HTERT RPE-1 (cell line): Measurements from ENCODE around the gene NRGN.

Source experiments
- in situ Hi-C: fragments of 300-500 bp; cut with MboI; formaldehyde crosslinking; loops from 4 replicates; pipeline ENCODE4 v1.14.3; 2020; ENCODE audit warnings: low sequenced_read_pairs

The NRGN gene

DNA sequence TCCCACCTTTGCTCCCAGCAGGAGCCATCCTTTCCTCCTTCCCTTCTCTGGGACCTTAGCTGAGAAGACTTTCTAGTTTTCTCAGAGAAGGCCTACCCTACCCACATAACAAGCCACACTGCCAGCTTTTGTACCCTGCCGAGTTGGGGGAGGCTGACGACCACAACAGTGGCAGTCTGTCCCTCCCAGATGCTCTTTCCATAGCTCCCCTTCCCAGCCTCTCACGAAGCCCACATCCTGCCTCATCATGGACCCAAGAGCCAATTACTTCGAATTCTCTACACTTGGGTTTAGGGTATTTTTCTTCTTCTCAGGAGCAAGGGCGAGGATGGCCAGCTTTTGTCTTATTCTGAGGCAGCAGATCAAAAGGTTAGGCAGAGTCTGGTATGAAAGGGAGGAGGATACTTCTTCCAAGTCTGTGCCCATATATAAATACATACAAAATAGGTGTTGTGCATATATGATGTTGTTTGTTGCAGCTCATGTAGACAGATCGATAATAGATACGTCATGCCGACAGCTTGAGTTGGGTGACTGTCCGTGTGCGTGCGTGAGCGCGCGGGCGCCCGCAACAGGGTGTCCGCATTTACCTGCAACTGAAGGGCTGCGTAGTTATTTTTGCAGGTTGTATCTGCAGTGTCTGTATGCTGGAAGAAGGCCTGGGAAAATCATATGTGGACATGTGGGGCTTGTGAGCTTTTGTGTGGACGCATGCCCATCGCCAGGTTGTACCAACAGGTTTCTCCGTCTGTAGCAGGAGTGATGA lies 846 bp upstream of the NRGN start:
- in situ Hi-C loops = no loop called here

DNA sequence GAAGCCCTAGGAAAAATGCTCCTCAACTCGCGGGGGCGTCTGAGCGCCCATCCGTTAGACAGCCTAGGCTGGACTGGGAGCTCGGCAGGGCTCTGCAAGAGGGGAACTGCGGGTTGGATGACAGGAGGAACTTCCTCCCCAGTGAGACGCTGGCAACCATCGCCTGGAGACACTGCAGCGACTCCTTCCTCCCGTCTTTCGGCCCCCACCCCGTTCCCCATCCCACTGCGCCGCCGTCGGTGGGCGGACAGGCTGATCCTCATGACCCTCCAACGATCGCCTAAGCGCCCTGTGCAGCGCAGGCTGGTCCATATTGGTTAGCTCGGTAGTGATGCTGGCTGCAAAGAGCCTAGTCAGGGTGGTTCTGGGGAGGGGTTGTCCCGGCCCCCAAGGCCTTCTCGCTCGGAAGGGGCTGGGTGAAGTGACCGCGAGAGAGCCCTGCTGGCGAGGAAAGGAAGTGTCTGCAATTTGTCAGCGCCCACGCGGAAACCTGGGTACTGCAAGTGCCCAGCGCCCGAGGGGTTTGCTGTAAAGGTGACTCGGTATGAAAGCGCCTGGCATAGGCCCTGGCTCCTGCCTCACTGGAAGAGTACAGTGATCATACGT lies 638 bp downstream of the NRGN start:
- in situ Hi-C loops = no loop called here

DNA sequence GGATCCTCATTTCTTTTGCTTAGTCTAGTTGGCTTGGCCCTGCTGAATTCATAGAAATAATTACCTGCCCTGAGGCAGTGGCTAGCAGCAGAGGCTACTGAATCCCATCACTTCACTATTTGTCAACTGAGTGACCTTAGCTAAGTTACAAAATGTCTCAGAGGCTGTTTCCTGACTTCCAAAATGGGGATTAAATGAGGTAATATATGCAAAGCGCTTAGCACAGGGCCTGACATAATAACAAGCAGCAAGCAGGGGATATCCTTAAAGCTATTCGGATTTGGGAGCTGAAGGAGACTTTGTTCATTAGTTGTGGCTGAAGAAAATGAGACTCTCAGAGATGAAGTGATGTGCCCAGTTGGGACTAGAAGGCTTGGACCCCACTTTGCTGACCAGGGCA lies 2.8 kb downstream of the NRGN start:
- in situ Hi-C loops = no loop called here

DNA sequence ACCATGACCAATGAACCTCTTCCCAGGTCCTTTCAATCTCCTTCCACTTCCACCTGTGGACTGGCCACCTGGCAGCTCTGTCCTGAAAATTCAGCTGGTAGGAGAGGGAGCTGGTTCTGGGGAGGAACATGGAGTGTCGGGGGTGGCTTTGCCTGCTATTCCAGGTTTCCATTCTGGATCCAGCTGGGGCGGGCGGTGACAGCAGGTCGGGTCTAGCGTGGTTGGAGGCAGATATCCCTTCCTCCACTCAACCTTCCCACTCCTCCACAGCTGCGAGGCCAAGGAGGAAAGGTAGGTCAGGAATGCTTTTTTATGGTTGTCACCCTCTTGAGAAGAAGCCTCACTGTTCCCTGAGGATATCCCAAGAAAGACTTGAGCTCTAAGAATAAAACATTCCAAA lies 3.3 kb downstream of the NRGN start:
- in situ Hi-C loops = no loop called here

DNA sequence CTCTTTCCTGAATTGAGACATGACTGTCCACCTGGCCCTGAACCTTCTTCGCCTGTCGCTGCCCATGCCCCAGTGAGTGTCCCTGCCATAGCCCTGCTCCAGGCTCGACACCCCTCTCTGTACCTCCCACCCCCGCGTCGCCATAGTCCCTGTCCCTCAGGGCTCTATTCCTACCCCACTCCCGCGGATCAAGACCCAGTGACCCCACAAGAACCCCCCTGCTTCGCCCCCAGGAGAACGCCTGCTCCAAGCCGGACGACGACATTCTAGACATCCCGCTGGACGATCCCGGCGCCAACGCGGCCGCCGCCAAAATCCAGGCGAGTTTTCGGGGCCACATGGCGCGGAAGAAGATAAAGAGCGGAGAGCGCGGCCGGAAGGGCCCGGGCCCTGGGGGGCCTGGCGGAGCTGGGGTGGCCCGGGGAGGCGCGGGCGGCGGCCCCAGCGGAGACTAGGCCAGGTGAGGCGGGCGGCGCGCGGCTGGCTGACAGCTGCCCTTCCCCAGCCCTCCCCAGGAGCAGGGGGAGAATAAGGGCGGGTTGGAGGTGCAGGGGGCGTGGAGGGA lies 5.6 kb downstream of the NRGN start:
- in situ Hi-C loops = no loop called here

DNA sequence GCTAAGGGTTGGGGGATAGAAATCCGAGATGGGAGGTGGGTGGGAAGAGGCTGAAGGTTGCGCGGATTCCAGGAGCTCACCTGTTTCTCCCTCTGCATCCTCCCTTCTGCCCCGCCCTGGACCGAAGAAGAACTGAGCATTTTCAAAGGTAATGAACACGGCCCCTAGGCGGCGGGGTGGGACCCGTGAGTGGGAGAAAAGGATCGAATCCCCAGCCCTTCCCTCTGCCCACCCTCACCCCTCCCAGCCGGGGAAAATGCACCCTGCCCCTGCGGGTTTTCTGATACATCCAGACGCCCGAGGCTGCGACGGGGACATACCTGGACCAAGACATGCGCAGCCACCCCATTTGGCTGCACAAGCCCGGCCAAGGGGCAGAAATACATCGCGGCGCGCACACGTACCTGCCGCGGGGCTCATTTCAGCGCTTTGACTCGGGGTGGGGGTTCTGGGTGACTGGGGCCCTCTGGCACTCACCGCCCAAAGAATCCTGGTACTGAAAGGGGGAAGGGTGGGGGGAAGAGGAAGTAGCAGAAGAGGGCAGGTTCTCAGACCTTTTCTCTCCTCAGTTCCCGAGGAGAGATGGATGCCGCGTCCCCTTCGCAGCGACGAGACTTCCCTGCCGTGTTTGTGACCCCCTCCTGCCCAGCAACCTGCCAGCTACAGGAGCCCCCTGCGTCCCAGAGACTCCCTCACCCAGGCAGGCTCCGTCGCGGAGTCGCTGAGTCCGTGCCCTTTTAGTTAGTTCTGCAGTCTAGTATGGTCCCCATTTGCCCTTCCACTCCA lies 6.3 kb downstream of the NRGN start:
- in situ Hi-C loops = no loop called here

DNA sequence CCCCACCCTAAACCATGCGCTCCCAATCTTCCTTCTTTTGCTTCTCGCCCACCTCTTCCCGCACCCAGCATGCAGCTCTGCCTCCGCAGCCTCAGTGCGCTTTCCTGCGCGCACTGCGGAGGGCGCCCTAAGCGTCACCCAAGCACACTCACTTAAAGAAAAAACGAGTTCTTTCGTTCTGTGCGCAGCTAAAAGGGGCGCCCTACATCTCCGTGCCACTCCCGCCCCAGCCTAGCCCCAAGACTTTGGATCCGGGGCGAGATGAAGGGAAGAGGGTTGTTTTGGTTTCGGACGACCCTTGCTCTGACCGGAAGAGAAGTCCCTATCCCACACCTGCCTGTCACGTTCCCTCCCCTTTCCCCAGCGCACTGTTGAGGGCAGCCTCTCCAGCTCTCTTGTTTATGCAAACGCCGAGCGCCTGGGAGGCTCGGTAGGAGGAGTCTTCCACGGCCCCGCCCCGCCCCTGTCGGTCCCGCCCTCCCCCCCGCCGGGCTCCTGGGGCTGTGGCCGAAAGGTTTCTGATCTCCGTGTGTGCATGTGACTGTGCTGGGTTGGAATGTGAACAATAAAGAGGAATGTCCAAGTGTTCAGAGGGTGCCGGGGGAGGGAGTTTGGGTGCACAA lies 7.0 kb downstream of the NRGN start:
- in situ Hi-C loops = no loop called here

DNA sequence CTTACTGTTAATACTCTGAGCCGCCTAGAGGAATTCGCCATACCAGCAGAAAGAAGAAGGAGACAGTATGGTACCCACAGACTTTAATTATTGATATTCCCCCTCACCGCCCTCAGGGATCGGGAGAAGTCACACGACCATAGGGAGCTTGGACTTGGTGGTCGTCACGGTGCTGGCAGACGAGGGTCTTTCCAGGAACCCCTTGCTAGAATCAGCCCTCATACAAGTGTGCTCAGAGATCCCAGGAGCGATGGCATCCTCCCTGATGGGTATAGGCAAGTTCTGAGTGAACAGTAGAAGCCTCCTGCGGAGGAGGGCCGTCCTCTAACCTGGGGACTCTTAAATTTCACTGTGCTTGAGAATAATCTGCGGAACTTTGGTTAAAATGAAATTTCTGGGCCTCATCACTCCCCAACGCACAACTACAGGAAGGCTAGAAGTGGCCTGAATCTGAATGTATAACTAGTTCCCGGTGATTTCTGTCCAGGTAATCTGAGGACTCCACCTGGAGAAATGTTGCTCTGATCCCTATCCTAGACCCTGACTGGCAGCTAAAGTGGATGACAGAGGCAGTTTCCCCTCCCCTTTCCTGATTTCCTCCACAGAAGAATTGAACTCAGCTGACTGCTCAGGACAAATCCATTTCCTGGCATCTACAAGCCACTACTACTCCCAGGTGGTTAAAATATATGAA lies 7.8 kb downstream of the NRGN start:
- in situ Hi-C loops = no loop called here

DNA sequence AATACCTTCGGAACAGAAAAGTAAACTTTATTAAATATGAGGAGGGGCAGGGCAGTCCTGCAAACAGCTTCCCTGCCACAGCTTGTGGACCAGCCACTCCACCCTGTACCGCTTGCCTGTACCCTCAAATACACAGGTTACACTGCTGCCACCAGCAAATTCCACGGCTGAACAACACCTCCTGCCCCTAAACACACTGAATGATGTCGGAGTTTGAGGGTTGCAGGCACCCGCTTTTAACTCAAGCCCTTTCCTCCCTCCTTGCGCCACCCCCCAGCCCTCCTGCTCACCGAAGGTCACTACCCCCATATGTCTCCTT lies 8.3 kb downstream of the NRGN start:
- in situ Hi-C loops = no loop called here

DNA sequence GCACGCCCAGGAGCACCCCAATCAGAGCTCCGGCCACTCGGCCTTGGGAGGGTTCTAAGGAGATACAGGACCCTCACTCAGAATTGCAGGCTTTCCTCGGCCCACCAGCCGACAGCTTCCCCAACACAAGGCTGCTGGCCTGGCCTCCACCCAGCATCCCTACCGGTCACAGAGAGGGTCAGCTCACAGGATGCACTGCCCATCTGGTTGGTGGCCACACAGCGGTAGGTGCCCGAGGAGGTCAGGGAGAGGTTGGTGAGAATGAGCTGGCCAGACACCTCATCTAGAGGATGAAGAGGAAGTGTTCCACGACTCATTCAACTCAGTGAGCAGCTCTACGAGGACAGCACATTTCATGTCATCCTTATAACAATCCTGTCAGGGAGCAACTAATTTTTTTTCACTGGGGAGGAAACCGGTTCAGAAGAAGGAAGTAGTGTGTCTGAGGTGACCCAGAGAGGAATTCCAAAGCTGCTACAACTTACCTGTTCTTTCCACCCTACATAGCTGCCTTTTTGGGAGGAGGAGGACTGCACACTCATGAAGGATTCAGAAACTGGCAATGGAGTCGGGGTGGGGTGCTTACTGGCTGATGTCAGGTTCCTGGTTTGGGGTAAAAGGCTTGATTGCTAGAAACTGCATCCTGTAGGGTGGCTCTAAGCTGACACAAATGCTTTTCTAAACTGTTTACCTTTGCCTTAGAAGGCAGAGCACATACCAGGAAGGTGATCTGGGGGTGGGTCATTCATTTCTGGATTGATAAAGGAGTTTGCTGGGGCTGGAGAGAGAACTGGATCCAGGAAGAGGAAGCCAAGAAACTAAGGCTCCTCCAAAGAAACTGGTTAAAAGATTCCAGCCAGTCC lies 9.0 kb downstream of the NRGN start:
- in situ Hi-C loops = no loop called here

DNA sequence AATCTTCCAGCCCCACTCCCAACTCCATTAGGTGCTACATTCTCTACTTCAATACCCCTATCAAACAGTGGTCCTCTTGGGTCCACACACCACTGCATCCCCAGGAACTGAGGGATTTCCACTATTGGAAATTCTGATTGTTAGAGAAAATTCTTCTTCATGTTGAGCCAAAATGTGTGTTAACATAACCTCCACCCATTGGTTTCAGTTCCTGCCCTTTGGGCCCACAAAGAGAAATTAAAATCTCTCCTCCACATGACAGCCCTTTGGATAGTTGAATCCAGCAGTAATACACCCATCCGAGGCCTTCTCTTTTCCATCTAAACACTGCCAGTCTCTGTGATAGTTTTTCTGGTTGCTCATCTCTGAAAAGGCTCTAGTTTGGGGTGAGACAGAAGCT lies 10.2 kb downstream of the NRGN start:
- in situ Hi-C loops = no loop called here

DNA sequence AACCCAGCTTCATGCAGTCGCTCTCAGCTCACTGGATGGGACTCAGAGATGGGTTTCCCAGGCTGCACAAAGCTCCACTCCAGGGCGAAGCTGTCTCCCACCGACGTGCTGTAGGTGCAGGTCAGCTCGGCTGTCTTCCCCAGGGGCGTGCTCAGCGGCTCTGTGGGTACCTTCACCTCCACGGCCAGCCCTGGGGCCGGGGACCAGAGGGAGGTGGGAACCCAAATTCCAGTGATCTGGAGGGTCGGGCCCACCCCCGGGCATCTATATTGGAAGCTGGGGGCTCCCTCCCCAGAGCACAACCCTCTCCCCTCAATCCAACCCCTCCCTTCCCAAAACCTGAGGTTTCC lies 11.6 kb downstream of the NRGN start:
- in situ Hi-C loops = no loop called here

DNA sequence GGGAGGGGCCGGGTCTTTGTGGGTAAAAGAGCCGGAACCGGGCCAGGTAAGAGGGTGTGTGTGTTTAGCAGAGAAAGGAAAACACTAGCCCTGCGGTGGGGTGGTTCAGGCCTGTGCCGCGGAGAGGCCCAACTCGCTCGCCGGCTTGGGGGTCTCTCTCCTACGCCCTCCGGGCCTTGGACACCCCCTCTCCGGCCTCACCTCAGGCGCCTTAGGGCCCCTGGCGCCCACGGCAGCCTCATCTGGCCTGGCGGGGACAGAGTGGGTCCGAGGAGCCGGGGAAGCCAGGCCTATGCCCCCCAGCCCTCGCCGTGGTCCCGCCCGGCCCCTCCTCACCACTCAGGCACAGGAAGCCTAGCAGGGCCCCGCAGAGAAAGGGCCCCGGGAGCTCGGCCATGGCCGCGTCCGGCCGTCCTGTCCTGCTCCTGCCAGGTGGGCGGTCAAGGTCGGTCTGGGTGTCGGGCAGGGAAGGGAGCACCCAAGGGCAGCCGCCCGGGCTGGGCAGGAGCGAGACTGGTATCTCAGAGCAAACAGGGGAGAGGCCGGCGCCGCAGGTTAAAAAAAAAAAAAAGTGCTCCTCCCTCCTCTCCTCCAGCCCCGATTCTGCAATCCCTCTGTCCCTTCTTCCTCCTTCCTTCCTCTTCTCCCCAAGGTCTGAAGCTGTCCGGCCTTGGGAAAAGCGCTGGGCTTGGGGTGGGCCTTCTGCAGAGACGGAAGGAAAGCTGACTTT lies 12.2 kb downstream of the NRGN start, which contains the start of gene VSIG2:
TSS of gene VSIG2 (minus strand) at position 515 of the 730 bp plus-strand sequence. CDS start at position 397, 118 bp downstream.
- in situ Hi-C loops = no loop called here

DNA sequence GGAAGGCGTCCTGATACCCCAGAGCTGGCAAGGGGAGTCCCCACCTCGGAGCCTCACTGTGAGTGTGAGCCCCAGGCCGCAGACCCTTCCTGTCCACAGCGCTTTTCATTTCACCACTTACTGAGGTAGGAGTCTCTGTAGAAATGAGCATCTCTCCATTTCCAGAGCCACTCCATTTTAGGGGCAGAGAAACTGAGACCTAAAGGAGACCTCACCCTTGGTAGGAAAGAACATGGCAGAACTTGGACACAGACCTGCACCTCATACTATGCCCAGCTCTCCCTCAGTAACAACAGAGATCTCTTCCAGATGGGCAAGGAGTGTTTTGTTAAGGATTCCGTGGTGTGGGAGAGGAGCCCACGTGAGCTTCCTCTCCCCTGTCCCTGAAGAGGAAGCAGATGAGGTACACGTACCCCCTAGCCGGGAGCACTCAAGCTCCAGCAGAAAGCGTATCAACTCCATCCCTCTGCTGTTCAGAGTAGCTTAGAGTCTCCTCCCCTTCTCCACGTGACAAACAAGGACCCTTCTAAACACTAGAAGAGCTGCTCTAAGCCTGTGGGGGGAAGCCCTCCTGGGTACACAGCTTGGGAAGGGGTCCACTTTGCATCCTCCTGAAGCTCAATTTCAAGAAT lies 12.8 kb downstream of the NRGN start:
- in situ Hi-C loops = no loop called here

DNA sequence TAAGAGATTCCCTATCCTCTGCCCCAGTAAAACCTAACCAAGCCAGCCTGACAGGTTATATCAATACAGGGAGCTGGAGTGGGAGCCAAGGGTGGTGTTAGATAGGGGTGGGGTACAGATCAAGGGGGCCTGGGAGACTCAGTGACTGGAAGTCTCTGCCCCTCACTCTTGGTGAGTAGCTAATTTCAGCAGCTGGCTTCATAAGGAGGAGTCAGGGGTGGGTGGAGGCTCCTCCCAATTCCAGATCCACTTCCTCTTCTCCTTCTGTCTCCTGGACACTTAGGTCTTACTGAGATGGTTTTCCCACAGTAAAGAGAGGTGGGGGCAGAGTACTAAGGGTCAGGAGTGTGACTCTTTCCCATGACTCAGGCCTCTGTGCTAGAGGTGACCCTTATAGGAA lies 13.5 kb downstream of the NRGN start:
- in situ Hi-C loops = no loop called here

DNA sequence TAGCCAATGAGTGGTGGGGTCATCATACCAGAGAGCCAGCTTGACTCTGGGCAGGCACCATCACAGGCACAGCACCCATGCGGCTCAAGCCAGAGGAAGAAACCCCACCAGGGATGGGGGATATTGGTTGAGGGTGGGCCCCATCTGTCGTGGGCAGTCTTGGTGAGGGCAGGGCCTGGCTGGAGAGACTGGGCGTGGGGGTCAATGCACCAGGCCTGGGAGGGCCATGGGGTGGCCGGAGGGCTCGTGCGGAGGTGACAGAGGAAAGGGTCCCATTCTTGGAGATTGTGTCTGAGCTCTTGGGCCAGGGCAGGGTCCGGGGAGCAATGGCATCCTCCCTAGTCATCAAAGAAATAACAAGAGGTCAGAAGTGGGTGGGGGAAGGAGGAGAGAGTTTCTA lies 13.9 kb downstream of the NRGN start:
- in situ Hi-C loops = no loop called here

DNA sequence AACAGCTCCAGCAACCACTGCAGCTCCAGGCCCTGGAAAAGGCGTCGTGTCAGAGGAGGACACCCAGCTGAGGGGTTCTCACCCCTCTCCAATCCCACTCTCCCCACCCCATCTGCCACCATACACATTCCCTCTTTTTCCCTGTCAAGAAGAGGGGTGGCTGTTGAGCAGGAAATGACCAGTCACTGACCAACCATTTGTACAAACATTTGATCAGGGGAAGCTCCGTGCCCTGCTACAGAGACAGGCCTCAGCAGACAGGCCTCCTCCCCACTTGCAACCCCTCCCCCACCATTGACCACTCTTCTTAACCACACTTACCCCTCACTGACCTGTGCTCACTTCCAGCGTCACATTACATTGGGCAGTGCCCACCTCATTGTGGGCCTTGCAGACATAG lies 14.6 kb downstream of the NRGN start:
- in situ Hi-C loops = no loop called here

DNA sequence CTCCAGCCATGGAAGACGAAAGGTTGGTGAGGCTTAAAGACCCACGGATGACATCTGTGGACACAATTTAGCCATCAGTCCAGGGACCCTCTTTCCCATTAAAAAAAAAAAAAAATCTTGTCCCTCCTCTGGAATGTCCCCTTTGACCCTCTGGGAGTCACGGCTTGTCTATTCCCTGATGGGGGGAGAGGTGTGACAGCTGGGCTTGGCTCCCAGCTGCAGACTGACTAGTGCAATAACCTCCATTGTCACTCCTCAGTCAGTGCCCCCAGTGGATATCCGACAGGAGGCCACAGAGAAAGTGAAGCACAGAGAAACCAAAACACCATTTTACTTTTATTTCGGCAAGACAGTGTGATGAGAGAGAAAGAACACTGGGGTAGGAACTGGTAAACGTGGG lies 15.0 kb downstream of the NRGN start:
- in situ Hi-C loops = no loop called here
